Right hindlimb (tissue), 1 donor: ENCODE data around the gene TXNRD3.
"Not testable (repeated sequence)": the region's sequence is repeated elsewhere in the genome, so short reads cannot be mapped to it uniquely, and the experiment has no call there.

Experiments
- DNase-seq: peaks from one replicate; pipeline ENCODE4 v3.0.0-alpha.2; 2018

TXNRD3 gene

DNA sequence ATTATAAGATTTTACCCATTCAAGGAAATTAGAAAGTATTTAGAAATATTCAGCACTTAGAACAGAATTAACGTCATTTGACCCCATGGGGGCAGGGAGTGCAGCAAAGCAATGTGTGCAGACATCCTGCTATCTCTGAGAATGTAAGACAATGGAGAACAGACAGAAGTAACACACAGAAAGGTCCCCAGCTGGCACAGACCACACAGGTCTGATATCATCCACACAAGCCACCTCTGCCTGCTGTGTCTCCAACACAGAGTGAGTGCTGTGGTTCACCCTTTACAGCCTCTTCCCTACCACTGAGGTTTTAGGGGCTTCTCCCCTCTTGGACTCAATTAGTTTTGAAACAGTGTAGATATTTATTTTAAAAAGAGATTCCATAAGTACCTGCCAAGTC is 16.1 kb downstream of the TXNRD3 start:
- no peak for DNase-seq

DNA sequence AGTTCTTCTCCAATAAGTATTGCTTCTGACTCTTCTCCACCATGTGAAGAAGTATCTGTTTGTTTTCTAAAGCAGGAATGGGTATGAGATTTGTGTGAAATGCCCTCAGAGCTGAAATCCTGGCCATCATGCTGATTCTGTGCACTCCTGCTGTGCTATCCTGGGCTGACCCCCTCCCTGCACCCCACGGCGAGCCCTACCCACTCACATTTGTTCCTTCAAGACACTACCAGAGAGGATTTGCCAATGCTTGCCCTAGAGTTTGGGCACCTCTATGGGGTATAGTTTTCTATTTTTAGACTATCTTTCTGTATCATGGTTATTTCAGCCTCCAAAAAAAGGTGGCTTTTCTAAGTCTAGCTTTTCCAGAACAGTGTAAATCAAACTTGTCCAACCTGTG is 18.5 kb downstream of the TXNRD3 start:
- no peak for DNase-seq

DNA sequence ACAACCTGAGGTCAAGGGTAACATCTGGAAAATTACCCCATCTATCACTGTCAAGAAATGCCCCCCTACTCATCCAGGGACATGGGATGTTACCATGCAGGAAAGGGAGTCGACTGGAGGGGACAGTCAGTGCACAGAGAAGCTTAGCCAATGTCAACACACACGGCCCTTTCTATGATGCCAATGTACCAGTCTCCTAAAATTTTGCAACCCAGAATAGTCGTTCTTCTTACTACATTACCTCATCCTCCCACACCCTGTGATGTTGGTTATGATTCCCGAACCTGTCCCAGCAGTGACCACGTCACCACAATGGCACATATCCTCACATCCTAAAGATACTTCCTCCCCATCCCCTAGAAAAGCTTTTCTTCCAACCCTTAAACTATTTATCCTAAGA is 20.1 kb downstream of the TXNRD3 start:
- DNase-seq = no peak

DNA sequence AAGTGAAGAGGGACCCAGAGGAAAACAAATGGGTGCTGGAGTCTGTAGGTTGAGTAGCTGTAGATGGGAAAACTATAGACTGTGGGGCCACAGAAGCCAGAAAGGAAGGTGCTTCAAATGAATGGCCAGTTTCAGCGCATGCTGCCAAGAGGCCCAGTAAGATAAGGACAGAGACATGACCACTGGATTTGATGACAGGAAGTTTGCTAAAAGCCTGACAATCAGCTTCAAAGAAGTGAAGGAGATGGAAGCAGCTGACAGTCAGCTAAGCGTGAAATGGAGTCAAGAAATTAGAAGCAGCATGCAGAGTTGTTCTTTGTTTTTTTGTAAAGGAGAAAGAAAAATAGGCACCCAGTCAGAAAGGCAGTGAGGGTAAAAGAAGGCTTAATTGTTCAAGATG is 24.9 kb downstream of the TXNRD3 start:
- DNase-seq = no peak

DNA sequence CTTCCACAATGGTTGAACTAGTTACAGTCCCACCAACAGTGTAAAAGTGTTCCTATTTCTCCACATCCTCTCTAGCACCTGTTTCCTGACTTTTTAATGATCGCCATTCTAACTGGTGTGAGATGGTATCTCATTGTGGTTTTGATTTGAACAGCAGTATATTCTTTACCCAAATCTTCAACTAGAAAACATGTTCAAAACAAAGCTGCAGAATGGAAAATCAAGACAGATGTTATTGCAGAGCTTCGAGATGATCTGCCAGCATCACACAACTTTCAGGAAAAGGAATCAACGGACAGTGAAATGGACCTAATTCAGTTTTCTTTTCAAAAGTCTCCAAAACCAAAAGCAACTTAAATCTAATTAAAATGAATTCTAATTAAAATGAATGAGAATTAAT is 29.2 kb downstream of the TXNRD3 start:
- DNase-seq = not testable (repeated sequence)

DNA sequence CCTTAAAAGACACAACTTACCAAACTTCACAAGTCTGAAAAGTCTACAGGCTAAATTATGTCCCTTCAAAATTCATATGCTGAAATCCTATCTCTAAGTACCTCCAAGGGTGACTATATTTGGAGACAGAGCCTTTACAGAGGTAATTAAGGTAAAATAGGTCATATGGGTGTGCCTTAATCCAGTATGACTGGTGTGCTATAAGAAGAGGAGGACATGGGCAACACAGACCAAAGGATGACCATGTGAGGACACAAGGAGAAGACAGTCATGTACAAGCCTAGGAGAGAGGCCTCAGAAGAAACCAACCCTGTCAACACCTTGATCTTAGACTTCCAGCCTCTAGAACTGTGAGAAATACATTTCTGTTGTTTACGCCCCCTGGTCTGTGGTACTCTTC is 32.2 kb downstream of the TXNRD3 start:
- DNase-seq = no peak

DNA sequence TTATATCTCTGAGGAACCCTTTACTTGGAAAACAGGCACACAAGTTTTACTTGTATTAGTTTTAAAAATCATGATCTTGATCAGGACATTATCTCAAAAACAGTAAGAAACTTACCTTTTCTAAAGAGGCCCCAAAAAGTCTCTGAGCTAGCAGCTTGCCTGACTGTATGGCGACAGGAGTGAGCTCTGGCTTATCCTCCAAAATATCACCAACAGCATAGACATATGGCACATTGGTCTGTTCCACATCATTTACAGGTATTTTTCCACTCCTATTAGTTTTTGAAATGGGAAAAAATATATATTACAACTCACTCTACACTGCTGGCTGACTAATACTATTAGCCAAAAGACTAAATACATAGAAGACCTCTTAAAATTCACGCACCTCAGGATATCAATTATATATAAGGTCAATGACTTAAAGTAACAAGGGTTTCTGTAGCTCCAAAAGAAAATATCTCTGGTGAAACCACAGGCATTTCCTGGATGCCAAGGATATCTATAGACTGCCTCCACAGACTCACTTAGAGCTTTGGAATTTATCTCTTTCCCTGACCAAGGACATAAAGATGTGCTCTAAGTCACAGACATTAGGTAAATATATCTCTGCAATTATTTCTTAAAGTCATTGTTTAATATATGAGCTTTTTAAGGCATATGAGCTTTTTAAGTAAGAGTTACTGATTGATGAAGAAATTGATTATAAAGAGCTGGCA is 33.1 kb downstream of the TXNRD3 start:
- no peak for DNase-seq

DNA sequence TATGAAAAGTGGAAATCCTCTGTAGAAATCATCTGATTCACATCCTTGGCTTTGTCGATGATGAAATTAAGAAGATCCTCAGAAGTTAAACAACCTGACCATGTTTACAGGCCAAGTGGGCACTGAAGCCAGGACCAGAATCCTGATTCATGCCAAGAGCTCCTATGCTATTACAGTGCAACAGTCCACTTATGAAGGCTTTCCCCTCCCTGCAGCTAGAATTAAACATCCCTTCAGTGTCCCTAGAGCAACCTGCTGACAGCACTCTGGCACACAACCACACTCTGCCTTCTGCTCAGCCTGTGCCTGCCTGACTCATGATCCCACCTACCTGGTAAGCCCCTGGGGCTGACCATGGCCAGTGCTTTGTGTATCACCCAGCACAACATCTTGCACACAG is 33.8 kb downstream of the TXNRD3 start:
- DNase-seq = no peak

DNA sequence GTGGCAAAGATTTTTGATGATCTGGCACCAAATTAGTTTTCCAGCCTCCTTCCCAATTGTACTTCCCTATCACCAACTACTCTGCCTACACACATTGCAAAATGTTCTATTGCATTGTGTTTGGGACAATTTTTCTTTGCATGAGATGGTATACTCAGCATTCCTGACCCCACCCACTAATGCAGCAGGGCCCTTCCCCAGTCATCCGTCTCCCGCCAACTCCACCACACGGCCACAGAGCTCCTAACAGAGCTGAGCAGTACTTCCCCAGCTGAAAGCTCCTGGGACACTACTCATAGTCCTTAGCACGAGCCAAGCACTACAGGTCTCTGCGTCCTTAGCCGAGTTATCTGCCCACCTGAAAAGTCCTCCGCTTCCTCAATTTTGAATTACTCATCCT is 34.2 kb downstream of the TXNRD3 start:
- no peak for DNase-seq

DNA sequence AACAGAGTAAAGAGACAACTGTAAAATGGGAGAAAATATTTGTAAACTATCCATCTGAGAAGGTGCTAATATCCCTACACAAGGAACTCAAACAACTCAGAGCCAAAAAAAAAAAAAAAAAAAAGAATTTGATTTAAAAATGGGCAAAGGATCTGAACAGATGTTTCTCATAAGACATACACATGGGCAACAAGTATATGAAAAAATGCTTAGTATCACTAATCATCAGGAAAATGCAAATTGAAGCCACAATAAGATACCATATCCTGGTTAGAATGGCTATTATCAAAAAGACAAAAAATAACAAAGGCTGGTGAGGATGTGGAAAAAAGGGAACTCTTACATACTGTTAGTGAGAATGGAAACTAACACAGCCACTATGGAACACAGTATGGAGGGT is 36.2 kb downstream of the TXNRD3 start:
- no peak for DNase-seq

DNA sequence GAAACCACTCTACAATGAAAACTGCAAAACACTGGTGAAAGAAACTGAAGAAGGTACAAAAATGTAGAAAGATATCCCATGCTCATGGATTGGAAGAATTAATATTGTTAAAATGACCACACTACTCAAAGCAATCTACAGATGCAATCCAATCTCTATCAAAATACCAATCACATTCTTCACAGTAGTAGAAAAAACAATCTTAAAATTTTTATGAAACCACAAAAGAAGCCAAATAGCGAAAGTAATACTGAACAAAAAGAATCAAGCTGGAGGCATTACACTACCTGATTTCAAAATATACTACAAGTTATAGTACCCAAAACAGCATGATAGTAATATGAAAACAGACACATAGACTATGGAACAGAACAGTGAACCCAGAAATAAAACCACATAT is 36.9 kb downstream of the TXNRD3 start:
- no peak for DNase-seq

DNA sequence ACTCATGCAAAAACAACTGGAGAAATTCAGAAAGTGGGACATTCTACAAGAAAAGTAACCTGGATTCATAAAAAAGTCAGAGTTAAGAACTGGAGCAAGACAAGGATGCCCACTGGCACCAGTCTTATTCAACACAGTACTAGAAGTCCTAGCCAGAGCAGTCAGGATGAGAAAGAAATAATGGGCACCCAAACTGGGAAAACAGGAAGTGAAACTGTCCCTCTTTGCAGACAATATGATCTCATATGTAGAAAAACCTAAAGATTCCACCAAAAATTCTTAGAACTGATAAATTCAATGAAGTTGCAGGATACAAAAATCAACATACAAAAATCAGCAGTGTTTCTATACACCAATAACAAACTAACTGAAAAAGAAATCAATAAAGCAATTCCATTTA is 37.4 kb downstream of the TXNRD3 start:
- no peak for DNase-seq

DNA sequence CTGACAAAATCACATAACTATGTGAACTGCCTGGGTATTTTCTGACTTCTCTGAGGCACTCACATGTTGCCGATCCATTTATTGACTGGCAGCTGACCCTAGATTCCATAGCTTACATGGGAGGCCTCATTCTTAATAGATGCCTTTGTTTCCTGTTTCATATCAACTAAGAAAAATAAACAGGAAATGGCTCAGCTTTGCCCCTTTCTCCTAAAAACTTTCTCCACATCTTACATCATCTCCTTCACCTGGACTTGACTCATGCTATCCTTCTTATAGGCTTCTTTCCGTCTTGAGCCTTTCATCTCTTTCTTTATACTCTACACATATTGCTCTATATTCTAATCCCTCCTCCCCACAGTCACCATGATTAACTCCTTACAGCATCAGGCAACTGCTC is 38.0 kb downstream of the TXNRD3 start:
- no peak for DNase-seq

DNA sequence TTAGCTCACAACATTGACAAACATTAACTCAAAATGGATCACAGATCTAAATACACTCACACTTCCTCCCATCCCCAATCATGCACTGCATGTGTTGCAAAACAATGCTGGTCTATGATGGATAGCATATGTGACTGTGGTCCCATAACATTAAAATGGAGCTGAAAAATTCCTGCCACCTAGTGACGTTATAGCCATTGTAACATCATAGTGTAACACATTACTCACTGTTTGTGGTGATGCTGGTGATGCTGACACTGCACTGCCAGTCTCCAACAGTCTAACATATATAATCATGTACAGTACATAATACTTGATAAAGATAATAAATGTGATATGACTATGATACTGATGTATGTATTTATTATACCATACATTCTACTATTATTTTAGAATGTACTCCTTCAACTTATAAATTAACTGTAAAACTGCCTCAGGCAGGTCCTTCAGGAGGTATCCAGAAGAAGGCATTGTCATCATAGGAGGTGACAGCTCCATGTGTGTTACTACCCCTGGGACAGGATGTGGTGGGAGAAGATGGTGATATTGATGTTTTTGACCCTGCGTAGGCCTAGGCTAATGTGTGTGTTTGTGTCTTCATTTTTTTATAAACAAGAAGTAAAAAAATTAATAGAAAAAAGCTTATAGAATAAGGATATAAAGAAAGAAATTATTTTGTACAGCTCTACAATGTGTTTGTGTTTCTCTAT is 41.3 kb downstream of the TXNRD3 start:
- DNase-seq = no peak

DNA sequence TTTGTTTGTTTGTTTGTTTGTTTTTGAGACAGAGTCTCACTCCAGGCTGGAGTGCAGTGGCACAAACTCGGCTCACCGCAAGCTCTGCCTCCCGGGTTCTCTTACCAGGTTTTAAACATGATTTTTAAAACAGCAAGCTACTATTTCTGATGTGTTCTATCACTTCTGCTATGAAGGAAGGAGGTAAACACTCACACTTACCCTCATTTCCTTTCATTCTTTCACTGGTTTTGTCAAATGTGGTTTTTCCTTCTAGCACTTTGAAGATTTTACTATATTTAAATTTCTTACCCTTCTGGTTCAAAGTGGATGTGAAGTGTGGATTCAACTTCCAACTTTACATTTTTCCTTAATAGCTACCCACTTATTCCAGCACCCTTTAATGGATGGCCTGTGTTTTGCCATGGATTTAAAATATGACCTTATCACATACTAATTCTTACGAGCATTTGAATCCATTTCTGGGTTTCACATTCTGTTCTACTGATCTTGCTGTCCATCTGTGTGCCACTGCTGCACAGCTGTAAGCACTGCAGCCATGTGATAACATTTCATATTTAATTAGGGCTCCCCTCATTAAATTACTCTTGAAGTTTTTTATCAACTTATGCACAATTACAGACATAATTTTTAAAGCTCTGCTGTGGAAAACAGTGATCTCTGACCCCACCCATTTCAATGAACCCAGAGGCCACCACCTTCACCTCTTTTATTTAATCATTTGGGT is 42.3 kb downstream of the TXNRD3 start:
- DNase-seq = no peak

DNA sequence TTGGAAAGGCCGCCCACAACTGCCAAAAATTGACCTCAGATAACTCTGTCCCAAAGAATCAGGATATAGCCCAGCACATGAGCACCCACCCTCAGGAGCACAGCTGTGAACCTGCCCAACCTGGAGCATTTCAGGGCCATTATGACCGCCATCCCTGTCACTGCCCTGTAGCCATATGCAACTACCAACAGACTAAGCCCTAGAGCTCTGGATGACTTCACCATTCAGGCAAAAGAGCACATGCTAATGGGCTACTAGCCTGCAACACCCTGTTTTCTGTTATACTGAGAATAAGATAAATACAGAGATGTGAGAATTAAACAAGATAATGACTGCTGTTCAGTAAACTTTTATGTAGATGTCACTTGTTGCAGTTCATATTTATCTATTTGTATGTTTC is 45.0 kb downstream of the TXNRD3 start:
- no peak for DNase-seq

DNA sequence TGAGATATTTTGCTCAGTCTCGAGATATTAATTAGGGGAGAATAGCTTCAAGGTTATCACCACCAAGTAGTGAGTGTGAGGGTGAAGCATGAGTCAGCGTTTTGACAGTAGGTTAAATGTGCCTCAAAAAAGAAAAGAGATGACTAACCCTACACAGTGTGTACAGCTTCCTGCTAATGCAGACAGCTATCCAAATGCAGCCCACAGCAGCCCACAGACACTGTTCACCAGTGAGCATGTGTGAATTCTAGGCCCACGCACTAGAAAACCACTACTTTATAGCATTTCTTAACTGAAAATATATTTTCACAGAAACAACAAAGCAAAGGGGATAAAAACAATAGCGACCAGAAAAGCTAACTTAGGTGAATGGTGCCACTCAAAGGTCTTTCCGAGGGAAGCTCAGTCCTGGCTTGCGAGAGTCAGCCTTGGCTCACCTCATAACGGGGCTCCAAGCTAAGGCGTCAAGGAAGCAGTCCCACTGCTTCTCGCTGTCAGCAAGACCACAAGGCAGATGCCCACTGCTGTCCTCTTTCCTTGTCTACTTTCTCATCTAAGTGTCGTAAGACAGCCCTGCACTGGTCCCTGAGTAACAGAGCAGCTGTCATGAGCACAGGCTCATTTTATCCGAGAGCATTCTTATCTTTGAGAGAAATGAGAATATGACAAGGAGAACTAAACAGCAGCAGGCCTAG is 47.6 kb downstream of the TXNRD3 start:
- no peak for DNase-seq

DNA sequence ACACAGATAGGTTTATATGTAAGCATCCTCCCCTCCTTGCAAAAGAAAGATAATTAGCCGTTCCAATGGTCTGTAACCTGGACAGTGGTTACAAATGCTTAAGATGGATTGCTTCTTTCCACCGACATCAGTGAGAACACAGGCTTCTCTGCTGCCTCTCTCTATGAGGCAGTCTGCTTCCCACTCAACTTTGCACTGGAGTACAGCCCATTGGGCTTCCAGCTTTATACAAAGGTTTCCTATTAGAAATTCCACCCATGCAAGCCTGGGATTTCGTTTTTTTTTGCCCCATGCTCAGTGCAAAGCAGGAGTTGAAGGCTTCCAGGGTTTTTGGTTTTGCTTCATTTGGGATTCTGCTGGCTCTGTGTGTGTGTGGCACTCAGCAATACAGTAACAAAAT is 48.9 kb downstream of the TXNRD3 start:
- no peak for DNase-seq

DNA sequence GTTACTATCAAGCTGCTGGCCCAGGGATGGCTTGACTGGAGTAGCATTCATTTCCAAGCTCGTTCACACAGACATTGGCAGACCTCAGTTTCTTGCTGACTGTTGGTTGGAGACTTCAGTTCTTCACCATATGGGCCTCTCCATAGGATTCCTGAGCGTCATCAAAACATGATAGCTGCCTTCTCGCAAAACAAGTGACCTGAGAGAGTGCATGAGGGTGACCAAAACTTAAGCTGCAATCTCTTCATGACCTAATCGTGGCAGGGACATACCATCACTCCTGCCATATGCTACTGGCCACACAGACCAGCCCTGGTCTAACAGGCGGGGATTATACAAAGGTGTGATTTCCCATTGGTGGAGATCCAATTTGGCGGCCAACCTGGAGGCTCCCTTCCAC is 50.2 kb downstream of the TXNRD3 start:
- DNase-seq = no peak

DNA sequence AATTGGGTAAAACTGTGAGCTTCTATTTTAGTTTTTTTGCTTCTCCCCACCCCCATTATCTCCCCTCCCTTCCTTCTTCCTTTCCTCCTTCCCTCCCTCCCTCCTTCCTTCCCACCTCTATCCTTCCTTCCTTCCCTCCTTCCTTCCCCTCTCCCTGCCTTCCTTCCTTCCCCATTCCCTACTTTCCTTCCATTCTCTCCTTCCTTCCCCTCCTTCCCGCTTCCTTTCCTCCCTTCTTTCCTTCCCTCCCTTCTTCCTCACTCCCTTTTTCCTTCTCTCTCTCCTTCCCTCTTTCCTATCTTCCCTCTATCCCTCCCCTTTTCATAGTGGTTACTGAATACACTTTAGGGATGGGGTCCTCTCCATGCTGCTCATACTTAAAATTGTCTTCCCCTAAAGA is 55.8 kb downstream of the TXNRD3 start:
- no peak for DNase-seq

DNA sequence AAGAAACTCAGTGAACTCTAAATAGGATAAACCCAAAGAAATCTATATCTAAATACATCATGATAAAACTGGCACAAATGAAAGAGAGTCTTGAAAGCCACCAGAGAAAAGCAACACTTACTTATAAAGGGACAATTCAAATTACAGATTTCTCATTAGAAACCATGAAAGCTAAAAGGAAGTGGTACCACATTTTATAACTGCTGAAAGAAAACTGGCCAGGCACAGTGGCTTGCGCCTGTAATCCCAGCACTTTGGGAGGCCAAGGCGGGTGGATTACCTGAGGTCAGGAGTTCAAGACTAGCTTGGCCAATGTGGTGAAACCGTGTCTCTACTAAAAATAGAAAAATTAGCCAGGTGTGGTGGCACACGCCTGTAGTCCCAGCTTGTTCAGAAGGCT is 59.4 kb downstream of the TXNRD3 start:
- not testable (repeated sequence) for DNase-seq

DNA sequence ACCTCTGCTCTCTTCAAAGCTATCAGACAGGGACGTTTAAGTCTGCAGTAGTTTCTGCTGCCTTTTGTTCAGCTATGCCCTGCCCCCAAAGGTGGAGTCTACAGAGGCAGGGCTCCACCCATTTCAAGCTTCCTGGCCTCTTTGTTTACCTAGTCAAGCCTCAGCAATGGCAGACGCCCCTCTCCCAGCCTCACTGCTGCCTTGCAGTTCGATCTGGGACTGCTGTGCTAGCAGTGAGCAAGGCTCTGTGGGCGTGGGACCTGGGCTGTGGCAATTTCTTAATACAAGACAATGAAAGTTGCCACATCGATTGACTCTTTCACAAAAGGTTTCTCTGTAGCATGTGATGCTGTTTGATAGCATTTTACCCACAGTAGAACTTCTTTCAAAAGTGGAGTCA is 63.4 kb downstream of the TXNRD3 start:
- not testable (repeated sequence) for DNase-seq

DNA sequence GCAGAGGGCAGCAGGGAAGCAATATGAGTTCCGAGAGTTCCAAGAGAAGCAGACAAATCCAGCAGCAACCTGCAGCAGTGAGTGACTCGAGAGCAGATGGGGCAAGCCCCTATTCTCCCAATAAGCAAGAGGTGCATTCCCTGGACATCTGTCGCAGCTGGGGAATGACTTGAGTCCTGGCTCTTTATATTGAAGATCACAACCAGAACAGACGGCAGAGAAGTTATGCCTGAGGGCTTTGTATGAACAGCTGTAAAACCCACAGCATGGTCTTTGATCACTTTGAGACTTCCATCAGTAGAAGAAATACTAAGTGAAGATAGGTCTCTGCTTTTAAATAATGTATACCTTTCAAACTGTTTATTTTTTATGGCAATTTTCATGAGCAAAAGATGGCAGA is 72.6 kb downstream of the TXNRD3 start:
- DNase-seq = no peak

DNA sequence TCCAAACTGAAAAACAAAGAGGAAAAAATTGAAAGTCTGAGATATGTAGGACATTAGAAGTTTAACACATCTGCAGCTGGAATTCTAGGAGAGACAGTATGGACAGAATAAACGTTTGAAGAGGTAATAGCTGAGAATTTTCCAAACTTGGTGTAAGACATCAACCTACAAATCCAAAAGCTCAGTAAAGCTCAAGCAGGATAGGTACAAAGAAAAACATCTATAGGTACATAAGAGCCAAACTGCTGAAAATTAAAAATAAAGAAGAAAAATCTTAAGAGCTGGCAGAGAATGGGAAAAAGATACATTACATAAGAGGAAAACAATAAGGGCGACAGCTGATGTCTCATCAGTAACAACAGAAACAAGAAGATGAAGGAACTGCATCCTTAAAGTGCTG is 73.4 kb downstream of the TXNRD3 start:
- DNase-seq = no peak
